HG02981 (cell line): ENCODE results near the gene HES6.

Experiments
- ATAC-seq: cut with Tn5 transposase; IDR thresholded peaks from one replicate; pipeline ENCODE4 v1.9.1; 2021; ENCODE audit warnings: mild to moderate bottlenecking, moderate library complexity; ENCODE audit not compliant: unreplicated experiment

HES6 gene

DNA sequence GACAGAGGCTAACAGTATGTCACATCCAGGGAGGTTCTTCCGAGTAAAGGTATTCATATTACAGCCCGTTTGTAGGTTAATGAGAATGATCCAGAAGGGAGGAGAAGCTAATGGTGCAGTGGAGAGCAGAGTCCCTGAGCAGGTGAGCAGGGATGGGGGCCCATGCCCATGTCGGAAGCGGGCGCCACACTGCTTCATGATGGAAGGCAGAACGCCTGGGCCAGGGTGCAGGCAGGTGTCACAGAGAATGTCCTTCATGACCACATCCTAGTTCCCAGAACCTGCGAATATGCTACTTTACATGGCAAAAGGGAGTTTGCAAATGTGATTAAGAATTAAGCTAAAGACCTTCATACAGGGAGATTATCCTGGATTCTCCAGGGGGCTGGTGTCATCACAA lies 4.0 kb downstream of the HES6 start:
- no peak for ATAC-seq

DNA sequence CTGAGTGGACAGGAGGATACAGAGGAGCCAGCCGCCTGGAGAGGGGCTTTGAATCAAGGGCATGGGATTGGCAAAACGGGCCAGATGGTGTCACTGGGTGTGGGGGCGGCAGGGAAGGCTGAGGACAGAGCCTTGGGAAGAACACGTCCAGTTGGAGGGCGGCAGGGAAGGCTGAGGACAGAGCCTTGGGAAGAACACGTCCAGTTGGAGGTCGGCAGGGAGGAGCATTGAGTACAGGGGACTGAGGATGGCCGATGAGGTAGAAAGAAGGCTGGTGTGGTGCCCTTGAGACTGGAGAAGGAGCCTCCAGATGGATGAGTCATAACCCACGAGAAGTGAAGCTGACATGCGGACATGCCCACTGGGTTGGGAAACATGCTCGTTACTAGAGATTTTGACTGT lies 4.5 kb downstream of the HES6 start:
- ATAC-seq: no peak

DNA sequence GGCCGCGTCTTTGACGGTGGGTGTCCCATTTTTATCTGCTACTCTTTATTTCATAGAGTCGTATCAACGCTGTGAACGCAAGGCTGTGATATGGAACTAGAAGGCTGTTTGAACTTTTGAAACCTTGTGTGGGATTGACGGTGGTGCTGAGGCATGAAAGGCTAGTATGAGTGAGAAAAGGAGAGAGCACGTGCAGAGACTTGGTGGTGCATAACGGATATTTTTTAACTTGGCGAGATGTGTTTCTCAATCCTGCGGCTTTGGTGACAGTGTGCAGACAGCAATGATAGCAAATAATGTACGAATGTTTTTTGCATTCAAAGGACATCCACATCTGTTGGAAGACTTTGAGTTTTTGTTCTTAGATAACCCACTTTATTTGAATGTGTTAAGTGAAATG lies 6.2 kb downstream of the HES6 start:
- ATAC-seq: no peak

DNA sequence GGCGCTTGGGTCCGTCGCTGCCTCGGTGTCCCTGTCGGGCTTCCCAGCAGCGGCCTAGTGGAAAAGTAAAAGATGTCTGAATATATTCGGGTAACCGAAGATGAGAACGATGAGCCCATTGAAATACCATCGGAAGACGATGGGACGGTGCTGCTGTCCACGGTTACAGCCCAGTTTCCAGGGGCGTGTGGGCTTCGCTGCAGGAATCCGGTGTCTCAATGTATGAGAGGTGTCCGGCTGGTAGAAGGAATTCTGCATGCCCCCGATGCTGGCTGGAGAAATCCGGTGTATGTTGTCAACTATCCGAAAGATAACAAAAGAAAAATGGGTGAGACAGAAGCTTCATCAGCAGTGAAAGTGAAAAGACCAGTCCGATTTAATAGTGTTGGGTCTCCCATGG lies 8.0 kb downstream of the HES6 start:
- no peak for ATAC-seq

DNA sequence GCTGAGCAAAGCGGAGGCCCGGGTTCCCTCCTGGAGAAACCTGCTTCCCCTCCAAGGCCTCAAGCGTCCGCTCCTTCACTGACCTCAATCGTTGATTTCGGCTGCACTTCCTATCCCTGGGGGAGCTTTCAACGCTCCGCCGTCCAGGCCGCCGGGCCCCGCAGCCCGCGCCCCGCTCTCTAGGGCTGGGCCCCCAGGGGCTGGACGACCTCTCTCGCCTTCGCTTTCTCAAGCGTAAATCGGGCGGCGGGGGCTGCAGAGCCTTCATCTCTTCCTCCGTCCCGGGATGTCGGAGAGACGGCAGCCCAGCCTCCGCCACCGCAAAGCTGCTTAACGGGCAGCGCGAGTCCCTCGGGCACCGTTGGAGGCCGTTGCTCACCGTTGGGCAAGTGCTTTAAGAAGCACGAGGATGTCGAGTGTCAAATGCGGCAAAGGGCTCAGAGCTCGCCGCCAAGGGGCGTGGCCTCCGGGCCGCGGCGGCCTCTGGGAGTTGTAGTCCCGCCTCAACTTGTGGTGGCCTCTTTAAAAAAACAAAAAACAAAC lies 8.5 kb downstream of the HES6 start:
- ATAC-seq: peak; percentile 63

DNA sequence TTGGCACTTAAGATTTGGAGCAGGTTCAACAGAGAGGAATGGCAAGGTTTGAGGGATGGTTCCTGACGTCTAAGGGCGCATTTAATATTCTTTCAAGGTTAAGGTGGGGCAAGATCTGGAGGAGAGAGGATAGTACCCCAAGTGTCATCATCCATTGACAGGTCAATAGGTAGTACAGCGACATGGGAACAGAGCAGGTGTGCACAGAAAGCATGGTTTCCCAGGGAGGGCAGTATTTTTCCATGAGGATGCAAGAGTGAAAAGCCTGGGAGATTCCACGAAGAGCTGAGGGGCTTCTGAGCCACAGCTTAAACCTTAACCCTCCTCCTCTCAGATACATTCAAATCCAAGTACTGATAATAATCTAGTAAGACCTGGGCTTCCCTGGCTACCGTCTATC lies 9.1 kb downstream of the HES6 start:
- ATAC-seq: no peak

DNA sequence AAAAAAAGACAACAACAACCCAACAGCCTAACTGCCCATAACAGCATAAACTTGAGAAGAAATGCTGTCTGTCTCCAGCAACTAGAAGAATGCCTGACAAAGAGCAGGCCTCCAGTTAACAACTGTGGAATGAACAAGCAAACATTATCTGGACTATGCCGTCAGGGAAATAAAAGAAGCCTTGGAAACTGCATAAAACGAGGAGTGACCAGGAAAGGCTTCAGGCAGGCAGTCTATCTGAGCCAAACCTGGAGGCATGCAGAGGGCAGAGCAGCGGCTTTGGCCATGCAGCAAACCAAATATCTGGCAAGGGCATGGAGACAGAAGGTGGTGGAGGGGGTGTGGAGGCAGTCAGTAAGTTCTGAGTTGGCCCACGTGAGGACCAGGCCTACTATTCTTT lies 11.1 kb downstream of the HES6 start:
- no peak for ATAC-seq

DNA sequence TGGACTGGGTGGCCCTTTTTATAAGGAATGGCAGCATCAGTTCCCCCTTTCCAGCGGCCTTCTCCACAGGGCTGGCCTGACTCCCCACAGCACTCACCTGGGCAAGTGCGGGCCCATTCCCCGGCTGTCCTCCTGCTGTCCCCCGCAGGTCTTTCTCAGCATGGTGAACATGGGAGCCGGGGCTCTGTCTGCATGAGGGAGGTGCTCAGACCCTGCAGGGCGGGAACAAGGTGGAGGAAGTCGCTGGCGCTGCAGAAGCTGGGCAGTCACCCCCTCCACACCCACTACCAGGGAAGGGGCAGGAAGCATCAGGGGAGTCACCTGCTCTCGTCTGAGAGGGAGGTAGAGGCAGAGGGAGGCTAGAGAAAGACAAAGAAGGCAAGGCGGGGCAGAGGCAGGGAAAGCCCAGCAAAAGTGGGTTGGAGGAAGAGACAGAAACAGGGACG lies 12.2 kb downstream of the HES6 start:
- ATAC-seq: no peak

DNA sequence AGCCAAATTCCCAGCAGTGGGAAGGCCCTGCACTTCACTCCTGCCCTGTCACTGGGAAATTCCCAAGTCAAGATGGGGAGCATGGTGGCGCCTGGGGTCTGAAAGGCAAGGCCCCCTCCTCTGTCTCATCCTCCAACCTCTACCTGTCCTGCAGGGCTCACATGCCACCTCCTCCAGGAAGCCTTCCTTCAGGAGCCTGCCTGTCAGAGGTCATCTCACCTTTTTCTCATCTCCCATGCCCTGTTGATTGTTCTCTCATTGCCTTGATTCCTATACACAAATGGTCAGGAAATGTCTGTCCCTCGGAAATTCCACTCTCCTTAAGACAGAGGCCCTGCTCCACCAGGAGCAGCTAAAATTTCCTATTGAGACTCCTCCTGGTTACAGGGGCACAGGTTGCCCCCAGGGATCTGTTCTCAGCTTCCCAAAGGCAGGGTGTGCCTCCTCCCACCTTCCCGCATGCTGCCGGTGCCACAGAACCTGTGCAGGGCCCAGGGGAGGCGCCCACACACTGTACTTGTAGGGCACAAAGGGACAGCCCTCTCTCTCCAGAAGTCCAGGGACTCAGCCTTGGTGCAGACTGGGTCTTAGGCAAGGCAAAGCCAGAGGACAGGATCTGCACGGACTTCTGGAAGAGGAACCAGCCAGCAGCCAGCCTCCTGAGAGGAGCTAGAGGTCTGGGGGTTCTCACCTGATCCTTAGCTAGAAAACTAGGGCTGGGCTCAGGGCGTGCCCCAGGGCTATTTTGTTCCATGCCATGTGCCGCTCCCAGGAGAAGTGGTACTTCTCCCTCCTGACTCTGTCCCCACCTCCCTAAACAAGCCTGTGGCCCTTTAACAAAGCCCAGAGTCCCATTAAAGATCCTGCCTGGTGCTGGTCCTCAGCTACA lies 12.9 kb downstream of the HES6 start:
- no peak for ATAC-seq

DNA sequence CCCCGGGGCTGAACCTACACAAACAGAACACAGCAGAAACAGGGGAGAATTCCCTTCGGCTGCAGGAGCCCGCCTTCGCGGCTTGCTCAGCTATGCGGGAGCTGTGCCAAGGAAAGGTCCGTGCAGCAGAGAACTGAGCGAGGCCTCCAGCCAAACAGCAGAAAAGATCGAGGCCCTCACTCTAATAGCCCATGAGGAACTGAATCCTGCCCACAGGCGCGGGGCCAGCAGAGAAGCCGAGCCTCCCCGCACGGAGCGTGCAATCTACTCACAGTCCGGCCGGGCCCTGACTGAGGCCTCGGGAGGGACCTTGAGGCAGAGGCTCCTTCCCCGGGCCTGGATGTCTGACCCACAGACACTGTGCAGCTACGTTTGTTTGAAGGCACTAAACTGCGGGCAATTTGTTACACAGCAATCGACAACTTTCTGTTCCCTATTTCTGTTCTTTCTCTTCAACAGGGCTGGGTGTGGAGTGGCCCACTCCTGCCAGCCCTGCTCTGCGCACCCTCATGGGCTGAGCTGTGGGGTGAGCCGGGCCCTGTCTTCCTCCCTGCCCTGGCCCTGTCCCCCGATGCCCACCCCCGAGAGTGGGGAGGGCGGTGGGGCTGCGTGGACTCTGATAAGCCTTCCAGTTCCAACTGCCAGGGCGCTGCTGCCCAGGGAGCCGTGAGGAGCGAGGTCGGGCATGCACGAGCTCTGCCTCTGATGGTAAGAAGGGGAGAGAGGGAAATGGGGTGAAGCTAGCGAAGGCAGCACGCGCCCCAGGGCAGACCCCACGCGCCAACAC lies 13.7 kb downstream of the HES6 start:
- no peak for ATAC-seq

DNA sequence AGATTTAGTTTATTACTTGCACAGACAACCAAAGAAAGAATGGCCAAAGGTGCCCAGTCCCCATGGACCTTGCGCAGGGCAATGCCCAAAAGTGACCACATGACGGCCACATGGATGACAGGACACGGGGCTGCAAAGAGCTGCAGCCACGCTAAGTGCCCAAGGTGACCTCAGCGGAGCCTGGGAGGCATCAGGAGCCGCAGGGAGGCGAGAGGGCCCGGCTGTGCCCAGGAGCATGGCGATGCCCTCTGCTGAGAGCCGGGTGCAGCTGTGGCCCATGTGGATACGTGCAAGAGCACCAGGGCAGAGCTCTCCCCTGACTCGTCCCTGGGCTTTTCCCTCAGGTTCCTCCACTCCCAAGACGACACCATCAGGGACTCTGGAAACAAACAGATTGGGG lies 14.7 kb downstream of the HES6 start:
- no peak for ATAC-seq

DNA sequence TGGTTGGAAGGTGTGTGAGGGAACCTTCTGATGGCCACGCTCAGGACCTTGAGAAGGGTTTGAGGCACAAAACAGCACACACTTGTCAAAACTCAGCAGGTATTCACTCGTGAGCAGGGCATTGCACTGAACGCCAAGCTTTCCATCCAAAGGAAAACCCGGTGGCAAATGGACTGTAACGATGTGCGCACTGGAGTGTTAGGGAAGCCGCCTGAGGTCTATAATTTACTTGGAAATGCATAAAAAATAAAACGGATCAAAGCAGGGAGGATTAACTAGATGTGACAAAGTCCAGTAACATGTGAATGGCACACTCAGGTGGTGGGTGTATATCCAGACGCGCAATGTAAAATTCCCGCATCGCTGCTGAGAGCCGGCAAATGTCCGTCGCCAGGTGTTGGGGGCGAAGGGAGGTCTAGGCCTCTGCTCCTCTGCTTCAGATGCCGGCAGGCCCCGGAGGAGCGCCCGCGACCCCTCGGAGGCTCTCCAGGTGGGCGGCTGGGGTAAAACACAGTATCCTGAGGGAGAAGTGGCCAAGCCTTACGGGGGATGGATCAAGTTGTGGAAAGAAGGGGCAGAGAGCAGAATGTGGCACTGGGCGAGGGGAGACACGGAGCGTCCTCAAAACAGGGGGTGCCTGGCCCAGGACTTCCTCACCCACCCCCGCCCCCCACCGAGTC lies 15.3 kb downstream of the HES6 start:
- no peak for ATAC-seq

DNA sequence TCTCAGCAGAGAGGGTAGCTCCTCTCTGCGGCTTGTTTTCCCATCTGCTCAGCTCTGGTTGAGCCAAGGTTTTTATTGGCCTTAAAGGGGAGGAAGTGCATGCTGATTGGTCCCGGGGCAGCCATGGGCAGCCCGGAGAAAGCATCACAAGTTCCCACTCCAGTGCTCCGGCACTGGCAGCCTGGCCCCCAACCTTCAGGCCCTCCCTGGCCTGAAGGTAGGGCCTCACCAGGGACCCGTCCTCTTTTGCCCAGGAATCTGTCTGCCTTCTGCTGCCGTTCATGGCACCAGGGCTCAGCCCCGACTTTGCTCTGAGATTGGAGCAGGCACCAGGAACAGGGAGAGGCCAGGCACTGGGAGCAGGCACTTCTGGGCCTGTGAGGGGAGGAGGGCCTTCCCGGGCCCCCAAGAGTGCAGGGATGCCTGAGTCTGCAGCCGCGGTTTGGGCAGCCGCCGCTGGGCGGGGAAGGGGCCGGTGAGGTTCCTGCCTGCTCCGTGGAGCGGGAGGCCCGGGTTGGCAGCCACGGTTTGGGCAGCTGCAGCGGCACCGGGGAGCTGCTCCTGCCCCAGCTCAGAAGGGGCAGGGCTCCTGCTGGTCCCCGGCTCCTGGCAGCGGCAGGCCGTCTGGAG lies 18.8 kb downstream of the HES6 start:
- ATAC-seq: no peak

DNA sequence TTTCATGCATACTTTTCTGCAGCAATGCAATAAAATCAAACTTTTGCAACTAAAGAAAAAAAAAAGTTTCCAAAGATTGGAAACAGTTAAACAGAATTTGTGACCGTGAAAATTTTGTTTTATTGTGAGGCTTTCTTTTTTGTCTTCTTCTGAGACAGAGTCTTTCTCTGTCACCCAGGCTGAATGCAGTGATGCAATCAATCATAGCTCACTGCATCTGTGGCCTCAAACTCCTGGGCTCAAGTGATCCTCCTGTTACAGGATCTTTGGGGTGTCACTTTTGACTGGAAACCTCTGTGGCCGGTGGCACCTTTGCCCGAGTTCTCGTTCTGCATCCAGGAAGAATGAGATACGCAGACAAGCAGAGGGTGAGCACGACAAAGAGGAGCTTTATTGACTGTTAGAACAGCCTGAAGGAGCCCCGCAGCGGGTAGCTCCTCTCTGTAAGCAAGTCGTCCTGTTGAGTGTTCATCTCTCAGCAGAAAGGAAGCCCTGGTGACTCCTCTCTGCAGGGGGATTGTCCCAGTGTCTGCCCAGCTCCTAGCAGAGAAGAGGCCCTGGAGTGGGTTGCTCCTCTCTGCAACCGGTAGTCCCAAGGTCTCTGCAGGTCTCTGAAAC lies 19.5 kb downstream of the HES6 start:
- no peak for ATAC-seq

DNA sequence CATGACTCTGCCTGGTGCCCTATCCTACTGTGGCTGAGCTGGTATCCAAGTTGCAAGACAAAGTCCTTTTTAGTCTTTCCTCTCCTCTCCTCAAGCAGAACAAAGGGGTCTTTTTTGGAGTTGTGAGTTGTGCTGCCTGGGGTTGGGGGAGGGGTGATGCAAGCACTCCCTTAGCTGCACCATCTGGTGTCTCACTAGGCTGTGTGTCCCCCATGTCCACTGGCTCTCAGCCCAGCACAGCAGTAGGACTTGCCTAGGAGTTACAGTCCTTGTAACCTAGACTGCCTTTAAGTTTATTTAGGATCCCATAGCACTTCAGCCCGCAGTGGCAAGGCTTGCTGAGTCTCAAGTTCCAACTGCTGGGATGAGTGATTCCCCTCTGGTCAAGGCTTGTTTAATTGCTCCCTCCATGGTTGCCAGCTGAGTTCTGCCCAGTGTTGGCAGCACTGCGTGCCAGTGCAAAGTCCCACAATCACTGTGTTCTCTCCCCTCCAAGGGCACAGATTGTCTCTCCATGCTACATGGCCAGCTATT lies 23.1 kb downstream of the HES6 start:
- no peak for ATAC-seq

DNA sequence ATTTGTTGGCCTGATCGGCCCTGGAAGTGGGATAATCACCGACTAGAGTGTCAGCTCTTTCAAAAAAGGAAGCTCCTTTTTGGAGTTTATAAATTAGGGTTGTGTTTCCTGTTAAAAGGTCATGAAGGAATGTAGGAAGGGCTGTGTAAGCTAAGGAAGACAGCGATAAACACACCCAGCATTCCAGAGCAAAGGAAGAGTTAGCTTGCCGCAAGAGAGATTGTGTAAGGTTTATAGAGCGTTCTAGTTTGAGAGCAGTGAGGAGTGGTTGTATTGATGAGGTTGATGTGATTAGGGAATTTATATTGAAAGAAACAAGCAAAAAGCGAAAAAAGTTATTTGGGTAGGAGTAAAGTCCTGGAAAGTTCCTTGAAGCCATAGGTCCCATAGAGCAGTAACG lies 32.8 kb downstream of the HES6 start:
- ATAC-seq: no peak

DNA sequence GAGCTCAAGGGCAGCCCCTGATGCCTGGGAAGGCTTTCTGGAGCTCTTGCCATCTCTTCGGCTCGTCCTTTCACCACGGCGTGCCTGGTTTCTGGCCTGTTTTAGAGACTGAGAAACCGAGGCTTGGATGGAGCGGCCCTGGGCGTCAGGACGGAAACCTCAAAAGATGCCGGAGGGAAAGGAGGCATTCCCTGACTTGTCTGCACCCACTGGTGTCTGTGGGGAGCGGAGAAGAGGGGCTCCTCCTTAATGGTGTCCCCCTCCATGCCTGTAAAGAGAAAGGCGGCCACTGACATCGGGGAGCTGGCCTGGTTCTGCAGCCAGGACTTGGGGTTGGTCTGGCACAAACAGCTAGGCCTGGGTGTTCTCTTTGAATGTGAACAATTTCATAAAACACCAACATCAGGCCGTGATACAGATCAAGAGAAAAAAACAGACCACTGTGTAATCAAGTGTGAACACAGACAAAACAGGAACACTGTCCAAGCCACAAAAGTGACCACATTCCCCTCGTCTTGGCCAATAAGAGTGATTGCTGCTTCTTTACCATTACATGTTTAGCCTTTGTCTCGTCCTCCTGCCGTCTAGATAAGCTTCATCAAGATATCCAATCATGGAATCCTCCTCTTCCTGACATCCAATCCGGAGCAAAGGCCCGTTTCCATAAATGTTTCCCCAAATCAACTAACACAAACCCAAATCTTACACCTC lies 35.7 kb downstream of the HES6 start:
- peak; percentile 8 for ATAC-seq

DNA sequence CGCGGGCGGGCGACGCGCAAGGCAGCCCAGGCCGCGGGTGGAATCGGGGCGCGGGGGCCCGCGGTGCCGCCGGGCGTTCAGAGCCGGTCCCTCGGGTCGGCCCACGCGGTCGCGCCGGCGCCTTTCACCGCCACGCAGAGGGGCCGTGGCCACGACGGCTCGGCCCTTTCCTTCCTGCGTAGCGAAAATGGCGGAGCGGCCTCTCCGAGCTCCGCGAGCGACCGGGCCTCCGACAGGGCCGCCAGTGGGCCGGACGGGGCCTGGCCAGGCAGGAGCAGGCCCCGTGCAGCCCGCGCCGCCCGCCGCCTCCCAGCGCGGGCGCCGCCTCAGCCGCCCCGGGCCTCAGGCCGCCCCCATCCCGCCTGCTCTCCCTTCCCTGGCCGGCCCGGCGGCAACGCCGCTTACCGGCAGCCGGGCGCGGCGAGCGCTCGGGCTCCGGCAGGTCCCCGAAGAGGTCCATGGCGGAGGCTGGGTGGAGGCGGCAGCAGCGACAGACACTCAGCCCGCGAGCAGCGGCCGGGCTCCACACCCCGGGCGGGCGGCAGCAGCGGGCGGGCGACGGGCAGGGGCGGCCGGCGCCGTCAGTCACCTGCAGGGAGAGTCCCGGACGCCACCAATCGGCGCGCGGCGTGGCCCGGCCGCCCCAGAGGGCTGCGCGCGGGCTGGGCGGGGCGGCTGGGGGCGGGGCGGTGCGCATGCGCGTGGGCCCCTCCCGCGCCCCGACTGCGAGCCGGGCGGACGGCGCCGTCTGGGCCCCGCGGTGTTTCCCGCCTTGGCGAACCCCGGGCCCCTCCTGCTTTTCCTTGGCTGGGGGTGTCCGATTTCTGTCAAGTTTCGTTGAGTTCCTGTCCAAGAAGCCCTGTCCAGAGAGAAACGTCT lies 36.5 kb downstream of the HES6 start, which contains the start of gene ILKAP:
TSS of gene ILKAP (minus strand) at position 602 of the 879 bp plus-strand sequence. CDS start at position 460, 142 bp downstream.
- ATAC-seq: peak; percentile 97
